Spleen (tissue), 11 donors: Measurements from ENCODE around the gene CACNB2. TPM values are rescaled to one million over a fixed set of nuclear protein-coding genes. Genes with fewer than 3 reads are reported as not detected.

Source experiments
- DNase-seq: peaks from one replicate; pipeline ENCODE4 v3.0.0-alpha.2; 2020
- H3K27ac ChIP-seq, 8 donors: fragments of 200-600 bp; sonication (generic) in 7 of 8; 1 replicate in 4 of 8; 2 replicates in 4 of 8; pipeline versions ENCODE4 v1.5.0 to v1.8.0; 2016 to 2021; ENCODE audit warnings: inconsistent platforms in 4 of 8, mild to moderate bottlenecking in 4 of 8, moderate library complexity in 1 of 8
- H3K27me3 ChIP-seq, 7 donors: fragments of 200-600 bp; sonication (generic) in 6 of 7; replicated peaks in 1 of 7; 1 replicate in 4 of 7; 2 replicates in 3 of 7; pipeline versions ENCODE4 v1.5.0 to v1.8.0; 2016 to 2021; ENCODE audit warnings: inconsistent platforms in 3 of 7, mild to moderate bottlenecking in 1 of 7
- H3K36me3 ChIP-seq, 6 donors: fragments of 200-600 bp; sonication (generic) in 5 of 6; 1 replicate in 4 of 6; 2 replicates in 2 of 6; pipeline versions ENCODE4 v1.5.0 to v1.8.0; 2016 to 2021; ENCODE audit warnings: inconsistent platforms in 2 of 6
- H3K4me1 ChIP-seq, 6 donors: fragments of 200-600 bp; sonication (generic) in 5 of 6; 1 replicate in 3 of 6; 2 replicates in 3 of 6; pipeline versions ENCODE4 v1.5.0 to v1.8.0; 2016 to 2021; ENCODE audit warnings: inconsistent platforms in 3 of 6
- H3K4me3 ChIP-seq, 8 donors: fragments of 200-600 bp; sonication (generic) in 7 of 8; 1 replicate in 4 of 8; 2 replicates in 4 of 8; pipeline versions ENCODE4 v1.5.0 to v1.8.0; 2016 to 2021; ENCODE audit warnings: inconsistent platforms in 4 of 8, mild to moderate bottlenecking in 4 of 8, moderate library complexity in 2 of 8
- H3K9me3 ChIP-seq, 8 donors: fragments of 200-600 bp; sonication (generic) in 7 of 8; 1 replicate in 4 of 8; 2 replicates in 4 of 8; pipeline versions ENCODE4 v1.5.0 to v1.8.0; 2016 to 2021; ENCODE audit warnings: inconsistent platforms in 4 of 8
- CTCF ChIP-seq, 11 experiments: fragments of 200-600 bp in 7 of 11; fragments of 450-650 bp in 4 of 11; sonication (generic) in 4 of 11; IDR thresholded peaks in 8 of 11; conservative IDR thresholded peaks in 3 of 11; 1 replicate in 7 of 11; 2 replicates in 4 of 11; pipeline versions ENCODE4 v1.4.0 to v1.8.0; 2016 to 2021; ENCODE audit warnings: antibody characterized with exemption in 11 of 11, inconsistent platforms in 4 of 11, mild to moderate bottlenecking in 1 of 11
- POLR2A ChIP-seq, 3 donors: fragments of 450-650 bp; IDR thresholded peaks; one replicate each; pipeline ENCODE4 v1.5.1; 2017; ENCODE audit warnings: antibody characterized with exemption in 3 of 3, mild to moderate bottlenecking in 1 of 3
- POLR2AphosphoS5 ChIP-seq, 3 donors: sonication (generic); formaldehyde crosslinking; IDR thresholded peaks; one replicate each; pipeline ENCODE4 v1.5.1; 2017; ENCODE audit warnings: antibody characterized with exemption in 3 of 3
- WGBS, 5 donors: extraction: QIAGEN DNeasy Blood & Tissue Kit in 3 of 5; methylation state at CpG; one replicate each; pipeline versions ENCODE4 v1.1.5 to v1.1.7; 2013 to 2018; 5-methylcytosine and 5-hydroxymethylcytosine counted together
- intact Hi-C: fragments of 100-400 bp; cut with DNase I; formaldehyde crosslinking; loops from one replicate; pipeline ENCODE4 v1.15.0; 2023; ENCODE audit warnings: low total_unique reads
- polyA plus RNA-seq, 3 donors: library from polyadenylated mRNA; stranded (reverse); fragments of 200-250 nt; gene quantifications; one replicate each; pipeline ENCODE4 v1.2.1, GENCODE V29; 2013
- total RNA-seq, 7 donors: library from RNA; depleted of rRNA in 3 of 7; stranded (reverse); fragments of >200 nt in 3 of 7; fragmentation: NEBNext Ultra II Directional in 4 of 7; extraction: Animal tissue kit (Norgen Biotek cat#: 25700) in 4 of 7; gene quantifications; one replicate each; pipeline versions ENCODE4 v1.1.0 to v1.2.1, GENCODE V29; 2016 to 2021
- donor health status: healthy with polysubstance abuse.
- donor health status: DM: no; HTN: no; CAD: no; lungs with moderate emphysema.
- donor health status: DM: no; HTN: no; CAD: no.
- donor health status: Bipolar disorder and iron deficiency.
- donor health status: healthy.
- donor health status: DM: no; HTN: no; CAD: no.
- donor health status: DM: yes; HTN: yes; CAD: no.

Gene CACNB2
- total and polyA plus RNA-seq, 10 donors: 0.17 to 0.79 (median 0.44) TPM; not detected in 1

- Histone ChIP-seq H3K27me3 (no peaks in the 10 kb centered on the region), H3K4me1 (no peaks in the 10 kb centered on the region), H3K4me3 (no peak overlapping the region), H3K9me3 (peaks cover 0 to 70% (median 49%) of the 10 kb centered on the region in 8 donors), H3K27ac (no peak overlapping the region), H3K36me3 (peaks cover 0 to 25% (median under 1%) of the 10 kb centered on the region in 6 donors)
- intact Hi-C loops: no loop called here
- TF ChIP-seq POLR2A (IDR thresholded peaks at IDR 0.05): no peak
- no peak for TF ChIP-seq POLR2AphosphoS5 (IDR thresholded peaks at IDR 0.05)
- no peak for TF ChIP-seq CTCF (IDR thresholded peaks at IDR 0.05 in 8 of 11, conservative IDR thresholded peaks at IDR 0.05 in 3 of 11)
- no peak for DNase-seq
Measured at GRCh38 chr10:18571076-18571475, 430.9 kb downstream of the CACNB2 start.

- 90 to 100% (median 97%) methylated on average over 1 of the region's 1 CpG for WGBS, 5 donors
- TF ChIP-seq POLR2AphosphoS5 (IDR thresholded peaks at IDR 0.05) (no peak), CTCF (IDR thresholded peaks at IDR 0.05 in 8 of 11, conservative IDR thresholded peaks at IDR 0.05 in 3 of 11) (no peak), POLR2A (IDR thresholded peaks at IDR 0.05) (no peak)
- Histone ChIP-seq H3K27ac (no peak overlapping the region), H3K27me3 (no peaks in the 10 kb centered on the region), H3K36me3 (peaks cover 0 to 31% (median 4%) of the 10 kb centered on the region in 6 donors), H3K4me1 (no peaks in the 10 kb centered on the region), H3K4me3 (no peak overlapping the region), H3K9me3 (peaks cover 0 to 63% (median 42%) of the 10 kb centered on the region in 8 donors)
- intact Hi-C loops: no loop called here
- DNase-seq: no peak
Measured at GRCh38 chr10:18571780-18572179, 431.6 kb downstream of the CACNB2 start.

- TF ChIP-seq POLR2AphosphoS5 (IDR thresholded peaks at IDR 0.05) (no peak), CTCF (IDR thresholded peaks at IDR 0.05 in 8 of 11, conservative IDR thresholded peaks at IDR 0.05 in 3 of 11) (no peak), POLR2A (IDR thresholded peaks at IDR 0.05) (no peak)
- DNase-seq: no peak
- no peaks in the 10 kb centered on the region for H3K4me1 ChIP-seq
- peaks cover 0 to 59% (median 33%) of the 10 kb centered on the region in 8 donors for H3K9me3 ChIP-seq
- no peaks in the 10 kb centered on the region for H3K27me3 ChIP-seq
- WGBS, 5 donors: 84 to 92% (median 89%) methylated on average over 8 of the region's 8 CpGs
- H3K27ac ChIP-seq: no peak overlapping the region
- H3K36me3 ChIP-seq: peaks cover 0 to 44% (median 6%) of the 10 kb centered on the region in 6 donors
- intact Hi-C loops: no loop called here
- H3K4me3 ChIP-seq: no peak overlapping the region
Measured at GRCh38 chr10:18572959-18573561, 432.8 kb downstream of the CACNB2 start.

- 95 to 98% (median 96%) methylated on average over 6 of the region's 6 CpGs for WGBS, 5 donors
- no peak overlapping the region for H3K4me3 ChIP-seq
Measured at GRCh38 chr10:18576586-18576985, 436.4 kb downstream of the CACNB2 start.

More at GRCh38 chr10:18576586-18576985, 436.4 kb downstream of the CACNB2 start:
- peaks cover 6 to 79% (median 25%) of the 10 kb centered on the region in 6 donors for H3K36me3 ChIP-seq
- H3K9me3 ChIP-seq: peaks cover 0 to 36% (median 17%) of the 10 kb centered on the region in 8 donors
- TF ChIP-seq POLR2AphosphoS5 (IDR thresholded peaks at IDR 0.05) (no peak), CTCF (IDR thresholded peaks at IDR 0.05 in 8 of 11, conservative IDR thresholded peaks at IDR 0.05 in 3 of 11) (no peak), POLR2A (IDR thresholded peaks at IDR 0.05) (no peak)
- no peak overlapping the region for H3K27ac ChIP-seq
- no peak for DNase-seq
- no peaks in the 10 kb centered on the region for H3K27me3 ChIP-seq
- intact Hi-C loops: no loop called here
- no peaks in the 10 kb centered on the region for H3K4me1 ChIP-seq
